ENCODE data around the gene NDFIP2. TPM values are rescaled to one million over a fixed set of nuclear protein-coding genes. Genes with fewer than 3 reads are reported as not detected.

The NDFIP2 gene
- total and polyA plus RNA-seq, 2 donors (not counting 3 experiments of a cell fraction or from before 2014, with no cell fraction given), result 7.9 to 18.5 TPM

DNA sequence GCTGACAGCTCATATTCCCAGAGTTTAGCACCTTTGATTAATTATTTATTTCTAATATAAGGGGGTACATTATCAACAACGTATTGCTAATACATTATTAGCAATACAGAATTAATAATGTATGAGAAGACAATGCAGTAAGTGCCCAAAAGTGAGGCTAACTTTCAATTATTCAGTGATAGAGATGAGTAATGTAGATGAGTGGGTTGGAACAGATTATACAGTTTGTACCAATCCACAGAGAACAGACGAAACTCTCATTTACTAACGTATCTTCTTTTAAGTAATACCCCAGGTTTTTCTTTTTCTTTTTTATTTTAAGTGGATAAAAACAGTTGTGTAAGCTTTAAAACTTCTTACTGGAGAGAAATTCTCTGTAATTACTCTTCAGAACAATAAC is 38.2 kb upstream of the NDFIP2 start:
- DNase-seq (ENCODE audit: low read depth, low spot score) (no peak), FAIRE-seq (no peak)
- Histone ChIP-seq H3K9me1 (replicated peaks; ENCODE audit: control insufficient read depth, extremely low read depth, insufficient read depth, low read length) (no peaks in the 10 kb centered on the region), H3K4me1 (ENCODE audit: control insufficient read depth, extremely low read depth, insufficient read depth, low read length) (no peaks in the 10 kb centered on the region), H3K27ac (ENCODE audit: insufficient read depth, low read depth, low read length) (no peak overlapping the region), H3K4me3 (replicated peaks in 1 of 3; ENCODE audit: insufficient read depth in 1 of 3, low read depth in 1 of 3, low read length in 3 of 3) (no peak overlapping the region), H3K27me3 (ENCODE audit: control insufficient read depth in 2 of 2, insufficient read depth in 2 of 2, low read length in 2 of 2) (no peaks in the 10 kb centered on the region), H3K4me2 (ENCODE audit: insufficient read depth, low read length) (no peak overlapping the region), H3K36me3 (ENCODE audit: control insufficient read depth in 2 of 2, extremely low read depth in 1 of 2, insufficient read depth in 2 of 2, low read length in 2 of 2) (no peaks in the 10 kb centered on the region), H2AFZ (ENCODE audit: low read depth, low read length) (no peak overlapping the region), H3K9me3 (replicated peaks; ENCODE audit: control insufficient read depth, insufficient read depth, low read length) (no peaks in the 10 kb centered on the region), H4K20me1 (replicated peaks; ENCODE audit: control insufficient read depth, extremely low read depth, insufficient read depth, low read length) (no peaks in the 10 kb centered on the region), H3K9ac (replicated peaks; ENCODE audit: extremely low read depth, insufficient read depth, low read length) (no peak overlapping the region), H3K79me2 (ENCODE audit: control insufficient read depth, insufficient read depth, low read length) (no peaks in the 10 kb centered on the region)
- TF ChIP-seq FOS (IDR thresholded peaks at IDR 0.05; ENCODE audit: borderline replicate concordance, insufficient read depth, low read length) (no peak), POLR2A (IDR thresholded peaks at IDR 0.05; ENCODE audit: low read depth, low read length) (no peak), GATA2 (IDR thresholded peaks at IDR 0.05; ENCODE audit: insufficient read depth, insufficient read length, low read depth, low read length) (no peak), EZH2 (IDR thresholded peaks at IDR 0.05; ENCODE audit: borderline replicate concordance, low read depth, low read length, severe bottlenecking) (no peak), JUN (IDR thresholded peaks at IDR 0.05; ENCODE audit: borderline replicate concordance, insufficient read depth, insufficient read length, low read depth) (no peak), MYC (IDR thresholded peaks at IDR 0.05; ENCODE audit: low read depth, low read length) (no peak), POLR2AphosphoS5 (IDR thresholded peaks at IDR 0.05; ENCODE audit: insufficient read depth, low read depth, low read length) (no peak)
- TF ChIP-seq, protein P1, sequence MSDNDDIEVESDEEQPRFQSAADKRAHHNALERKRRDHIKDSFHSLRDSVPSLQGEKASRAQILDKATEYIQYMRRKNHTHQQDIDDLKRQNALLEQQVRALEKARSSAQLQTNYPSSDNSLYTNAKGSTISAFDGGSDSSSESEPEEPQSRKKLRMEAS (IDR thresholded peaks at IDR 0.05; ENCODE audit: insufficient read depth, insufficient read length), result no peak
- TF ChIP-seq, protein P2, sequence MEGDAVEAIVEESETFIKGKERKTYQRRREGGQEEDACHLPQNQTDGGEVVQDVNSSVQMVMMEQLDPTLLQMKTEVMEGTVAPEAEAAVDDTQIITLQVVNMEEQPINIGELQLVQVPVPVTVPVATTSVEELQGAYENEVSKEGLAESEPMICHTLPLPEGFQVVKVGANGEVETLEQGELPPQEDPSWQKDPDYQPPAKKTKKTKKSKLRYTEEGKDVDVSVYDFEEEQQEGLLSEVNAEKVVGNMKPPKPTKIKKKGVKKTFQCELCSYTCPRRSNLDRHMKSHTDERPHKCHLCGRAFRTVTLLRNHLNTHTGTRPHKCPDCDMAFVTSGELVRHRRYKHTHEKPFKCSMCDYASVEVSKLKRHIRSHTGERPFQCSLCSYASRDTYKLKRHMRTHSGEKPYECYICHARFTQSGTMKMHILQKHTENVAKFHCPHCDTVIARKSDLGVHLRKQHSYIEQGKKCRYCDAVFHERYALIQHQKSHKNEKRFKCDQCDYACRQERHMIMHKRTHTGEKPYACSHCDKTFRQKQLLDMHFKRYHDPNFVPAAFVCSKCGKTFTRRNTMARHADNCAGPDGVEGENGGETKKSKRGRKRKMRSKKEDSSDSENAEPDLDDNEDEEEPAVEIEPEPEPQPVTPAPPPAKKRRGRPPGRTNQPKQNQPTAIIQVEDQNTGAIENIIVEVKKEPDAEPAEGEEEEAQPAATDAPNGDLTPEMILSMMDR (IDR thresholded peaks at IDR 0.05; ENCODE audit: extremely low read depth in 1 of 2, insufficient read depth in 1 of 2, low read depth in 1 of 2, low read length in 2 of 2), result no peak
- dilution Hi-C loops (cut with MboI; ENCODE audit: extremely low pct_ligation_motif_present, low sequenced_read_pairs) (no loop called here), intact Hi-C loops (cut with micrococcal nuclease) (no loop called here)
- ChIA-PET CTCF (interaction anchor here (1.2 to 4.2 kb wide), 4 partner anchors 17 to 99 kb away, joined by 3 to 26 read pairs (median 4); no protein-coding TSS in a partner anchor), POLR2A (no interaction called here)
- BruUV-seq (replicated peaks), result no TSS peak

All from endothelial cell of umbilical vein (primary cell).